Measurements from ENCODE around the gene RALGAPB.
A peak's percentile ranks its signal among the peaks of the same experiment; 100 is the strongest.
"Not testable (repeated sequence)": the region's sequence is repeated elsewhere in the genome, so short reads cannot be mapped to it uniquely, and the experiment has no call there.

Gene RALGAPB

GRCh38 chr20:38432870-38433269 lies 39.8 kb upstream of the RALGAPB start:
- H3K9ac ChIP-seq (ENCODE audit: low read depth in 1 of 2, low read length in 2 of 2); H3K4me3 ChIP-seq (ENCODE audit: low read depth in 1 of 2, low read length in 2 of 2): not testable (repeated sequence)

GRCh38 chr20:38433304-38433972 lies 39.2 kb upstream of the RALGAPB start:
- no peaks in the 10 kb centered on the region for H3K9me3 ChIP-seq (ENCODE audit: control insufficient read depth in 1 of 2, low read length in 2 of 2)
- H3K4me3 ChIP-seq (ENCODE audit: low read depth in 1 of 2, low read length in 2 of 2) = peak overlapping the region; percentile 80 to 93
- H3K27ac ChIP-seq (ENCODE audit: low read depth, low read length) = no peak overlapping the region
- peaks cover 13 to 16% of the 10 kb centered on the region in 2 donors for H3K4me1 ChIP-seq (ENCODE audit: control insufficient read depth in 1 of 2, insufficient read depth in 2 of 2, low read length in 2 of 2)
- H3K27me3 ChIP-seq (ENCODE audit: control insufficient read depth in 1 of 2, insufficient read depth in 2 of 2, low read length in 2 of 2) = no peaks in the 10 kb centered on the region
- H3K9ac ChIP-seq (ENCODE audit: low read depth in 1 of 2, low read length in 2 of 2) = peak overlapping the region; percentile 82 to 92
- H3K36me3 ChIP-seq (ENCODE audit: control insufficient read depth in 1 of 2, insufficient read depth in 2 of 2, low read length in 2 of 2) = peaks cover 36 to 49% of the 10 kb centered on the region in 2 donors

More at GRCh38 chr20:38432870-38433269, 39.8 kb upstream of the RALGAPB start:
- H3K27ac ChIP-seq (ENCODE audit: low read depth, low read length); H3K27me3 ChIP-seq (ENCODE audit: control insufficient read depth in 1 of 2, insufficient read depth in 2 of 2, low read length in 2 of 2); H3K9me3 ChIP-seq (ENCODE audit: control insufficient read depth in 1 of 2, low read length in 2 of 2): not testable (repeated sequence)
- peaks cover 42 to 55% of the 10 kb centered on the region in 2 donors for H3K36me3 ChIP-seq (ENCODE audit: control insufficient read depth in 1 of 2, insufficient read depth in 2 of 2, low read length in 2 of 2)
- peaks cover 13 to 16% of the 10 kb centered on the region in 2 donors for H3K4me1 ChIP-seq (ENCODE audit: control insufficient read depth in 1 of 2, insufficient read depth in 2 of 2, low read length in 2 of 2)

GRCh38 chr20:38434301-38434741 lies 38.3 kb upstream of the RALGAPB start:
- Histone ChIP-seq H3K4me1 (ENCODE audit: control insufficient read depth in 1 of 2, insufficient read depth in 2 of 2, low read length in 2 of 2) (peaks cover 13 to 16% of the 10 kb centered on the region in 2 donors), H3K9me3 (ENCODE audit: control insufficient read depth in 1 of 2, low read length in 2 of 2) (no peaks in the 10 kb centered on the region), H3K27ac (ENCODE audit: low read depth, low read length) (no peak overlapping the region), H3K4me3 (ENCODE audit: low read depth in 1 of 2, low read length in 2 of 2) (peak overlapping the region; percentile 80 to 93), H3K27me3 (ENCODE audit: control insufficient read depth in 1 of 2, insufficient read depth in 2 of 2, low read length in 2 of 2) (no peaks in the 10 kb centered on the region), H3K36me3 (ENCODE audit: control insufficient read depth in 1 of 2, insufficient read depth in 2 of 2, low read length in 2 of 2) (peaks cover 31 to 40% of the 10 kb centered on the region in 2 donors), H3K9ac (ENCODE audit: low read depth in 1 of 2, low read length in 2 of 2) (peak overlapping the region; percentile 82 to 92)

- peaks cover 13 to 16% of the 10 kb centered on the region in 2 donors for H3K4me1 ChIP-seq (ENCODE audit: control insufficient read depth in 1 of 2, insufficient read depth in 2 of 2, low read length in 2 of 2)
- H3K36me3 ChIP-seq (ENCODE audit: control insufficient read depth in 1 of 2, insufficient read depth in 2 of 2, low read length in 2 of 2) = peaks cover 25 to 34% of the 10 kb centered on the region in 2 donors
- peak within 1 kb of the TSS; percentile 74 for H3K27ac ChIP-seq (ENCODE audit: low read depth, low read length)
- no peaks in the 10 kb centered on the region for H3K9me3 ChIP-seq (ENCODE audit: control insufficient read depth in 1 of 2, low read length in 2 of 2)
- H3K27me3 ChIP-seq (ENCODE audit: control insufficient read depth in 1 of 2, insufficient read depth in 2 of 2, low read length in 2 of 2) = no peaks in the 10 kb centered on the region
- peak within 1 kb of the TSS; percentile 80 to 93 for H3K4me3 ChIP-seq (ENCODE audit: low read depth in 1 of 2, low read length in 2 of 2)
- H3K9ac ChIP-seq (ENCODE audit: low read depth in 1 of 2, low read length in 2 of 2) = peak within 1 kb of the TSS; percentile 82 to 92
Observed at GRCh38 chr20:38434770-38435554, 37.7 kb upstream of the RALGAPB start, which contains the start of gene SNHG17. Gene SNHG17 (minus strand): TSS chr20:38435328.

GRCh38 chr20:38435555-38435939 lies 37.1 kb upstream of the RALGAPB start:
- Histone ChIP-seq H3K27me3 (ENCODE audit: control insufficient read depth in 1 of 2, insufficient read depth in 2 of 2, low read length in 2 of 2) (no peaks in the 10 kb centered on the region), H3K9me3 (ENCODE audit: control insufficient read depth in 1 of 2, low read length in 2 of 2) (no peaks in the 10 kb centered on the region), H3K9ac (ENCODE audit: low read depth in 1 of 2, low read length in 2 of 2) (no peak overlapping the region), H3K4me1 (ENCODE audit: control insufficient read depth in 1 of 2, insufficient read depth in 2 of 2, low read length in 2 of 2) (peaks cover 13 to 16% of the 10 kb centered on the region in 2 donors), H3K4me3 (ENCODE audit: low read depth in 1 of 2, low read length in 2 of 2) (no peak overlapping the region), H3K36me3 (ENCODE audit: control insufficient read depth in 1 of 2, insufficient read depth in 2 of 2, low read length in 2 of 2) (peaks cover 25 to 33% of the 10 kb centered on the region in 2 donors), H3K27ac (ENCODE audit: low read depth, low read length) (no peak overlapping the region)

GRCh38 chr20:38437796-38438195 lies 34.8 kb upstream of the RALGAPB start:
- Histone ChIP-seq H3K27ac (ENCODE audit: low read depth, low read length) (no peak overlapping the region), H3K4me1 (ENCODE audit: control insufficient read depth in 1 of 2, insufficient read depth in 2 of 2, low read length in 2 of 2) (peaks cover 11 to 13% of the 10 kb centered on the region in 2 donors), H3K27me3 (ENCODE audit: control insufficient read depth in 1 of 2, insufficient read depth in 2 of 2, low read length in 2 of 2) (no peaks in the 10 kb centered on the region), H3K9ac (ENCODE audit: low read depth in 1 of 2, low read length in 2 of 2) (no peak overlapping the region), H3K36me3 (ENCODE audit: control insufficient read depth in 1 of 2, insufficient read depth in 2 of 2, low read length in 2 of 2) (peaks cover 6 to 11% of the 10 kb centered on the region in 2 donors), H3K4me3 (ENCODE audit: low read depth in 1 of 2, low read length in 2 of 2) (no peak overlapping the region), H3K9me3 (ENCODE audit: control insufficient read depth in 1 of 2, low read length in 2 of 2) (no peaks in the 10 kb centered on the region)

GRCh38 chr20:38441110-38441509 lies 31.5 kb upstream of the RALGAPB start:
- not testable (repeated sequence) for H3K36me3 ChIP-seq (ENCODE audit: control insufficient read depth in 1 of 2, insufficient read depth in 2 of 2, low read length in 2 of 2); H3K27ac ChIP-seq (ENCODE audit: low read depth, low read length); H3K4me1 ChIP-seq (ENCODE audit: control insufficient read depth in 1 of 2, insufficient read depth in 2 of 2, low read length in 2 of 2)

GRCh38 chr20:38441916-38442315 lies 30.7 kb upstream of the RALGAPB start:
- Histone ChIP-seq H3K9ac (ENCODE audit: low read depth in 1 of 2, low read length in 2 of 2) (no peak overlapping the region), H3K4me1 (ENCODE audit: control insufficient read depth in 1 of 2, insufficient read depth in 2 of 2, low read length in 2 of 2) (peaks cover 0 to 2% of the 10 kb centered on the region in 2 donors), H3K36me3 (ENCODE audit: control insufficient read depth in 1 of 2, insufficient read depth in 2 of 2, low read length in 2 of 2) (no peaks in the 10 kb centered on the region), H3K27ac (ENCODE audit: low read depth, low read length) (no peak overlapping the region), H3K4me3 (ENCODE audit: low read depth in 1 of 2, low read length in 2 of 2) (no peak overlapping the region), H3K9me3 (ENCODE audit: control insufficient read depth in 1 of 2, low read length in 2 of 2) (no peaks in the 10 kb centered on the region), H3K27me3 (ENCODE audit: control insufficient read depth in 1 of 2, insufficient read depth in 2 of 2, low read length in 2 of 2) (no peaks in the 10 kb centered on the region)

More at GRCh38 chr20:38441110-38441509, 31.5 kb upstream of the RALGAPB start:
- not testable (repeated sequence) for H3K4me3 ChIP-seq (ENCODE audit: low read depth in 1 of 2, low read length in 2 of 2); H3K9me3 ChIP-seq (ENCODE audit: control insufficient read depth in 1 of 2, low read length in 2 of 2); H3K27me3 ChIP-seq (ENCODE audit: control insufficient read depth in 1 of 2, insufficient read depth in 2 of 2, low read length in 2 of 2); H3K9ac ChIP-seq (ENCODE audit: low read depth in 1 of 2, low read length in 2 of 2)

GRCh38 chr20:38445381-38445796 lies 27.3 kb upstream of the RALGAPB start:
- no peak overlapping the region for H3K9ac ChIP-seq (ENCODE audit: low read depth in 1 of 2, low read length in 2 of 2)
- no peaks in the 10 kb centered on the region for H3K27me3 ChIP-seq (ENCODE audit: control insufficient read depth in 1 of 2, insufficient read depth in 2 of 2, low read length in 2 of 2)
- H3K4me1 ChIP-seq (ENCODE audit: control insufficient read depth in 1 of 2, insufficient read depth in 2 of 2, low read length in 2 of 2) = peaks cover 12 to 14% of the 10 kb centered on the region in 2 donors
- H3K4me3 ChIP-seq (ENCODE audit: low read depth in 1 of 2, low read length in 2 of 2) = no peak overlapping the region
- H3K36me3 ChIP-seq (ENCODE audit: control insufficient read depth in 1 of 2, insufficient read depth in 2 of 2, low read length in 2 of 2) = peaks cover 3 to 12% of the 10 kb centered on the region in 2 donors
- no peaks in the 10 kb centered on the region for H3K9me3 ChIP-seq (ENCODE audit: control insufficient read depth in 1 of 2, low read length in 2 of 2)
- no peak overlapping the region for H3K27ac ChIP-seq (ENCODE audit: low read depth, low read length)

- Histone ChIP-seq H3K4me1 (ENCODE audit: control insufficient read depth in 1 of 2, insufficient read depth in 2 of 2, low read length in 2 of 2) (peaks cover 12 to 14% of the 10 kb centered on the region in 2 donors), H3K9ac (ENCODE audit: low read depth in 1 of 2, low read length in 2 of 2) (no peak overlapping the region), H3K9me3 (ENCODE audit: control insufficient read depth in 1 of 2, low read length in 2 of 2) (no peaks in the 10 kb centered on the region), H3K4me3 (ENCODE audit: low read depth in 1 of 2, low read length in 2 of 2) (peak overlapping the region; percentile 85 to 91), H3K27me3 (ENCODE audit: control insufficient read depth in 1 of 2, insufficient read depth in 2 of 2, low read length in 2 of 2) (no peaks in the 10 kb centered on the region), H3K27ac (ENCODE audit: low read depth, low read length) (no peak overlapping the region), H3K36me3 (ENCODE audit: control insufficient read depth in 1 of 2, insufficient read depth in 2 of 2, low read length in 2 of 2) (peaks cover 8 to 17% of the 10 kb centered on the region in 2 donors)
Observed at GRCh38 chr20:38445901-38446425, 26.7 kb upstream of the RALGAPB start.
